HG03064 (cell line): ENCODE data around the gene NFIC.

Experiments used
- ATAC-seq: cut with Tn5 transposase; IDR thresholded peaks from one replicate; pipeline ENCODE4 v1.9.1; 2021; ENCODE audit warnings: low read depth; ENCODE audit not compliant: unreplicated experiment

Gene NFIC

GRCh38 chr19:3481241-3482090, 115.1 kb downstream of the NFIC start:
- ATAC-seq, result no peak

GRCh38 chr19:3482507-3483225, 116.3 kb downstream of the NFIC start:
- ATAC-seq, result no peak

- no peak for ATAC-seq
Observed at GRCh38 chr19:3483226-3483628, 116.8 kb downstream of the NFIC start, which contains the start of gene SMIM44. Gene SMIM44, minus strand, starts transcription at chr19:3483441. Its CDS starts 38 bp downstream, at chr19:3483403.

- ATAC-seq, result no peak
Observed at GRCh38 chr19:3491396-3492119, 125.2 kb downstream of the NFIC start.

GRCh38 chr19:3492131-3492839, 125.9 kb downstream of the NFIC start:
- no peak for ATAC-seq

DNA sequence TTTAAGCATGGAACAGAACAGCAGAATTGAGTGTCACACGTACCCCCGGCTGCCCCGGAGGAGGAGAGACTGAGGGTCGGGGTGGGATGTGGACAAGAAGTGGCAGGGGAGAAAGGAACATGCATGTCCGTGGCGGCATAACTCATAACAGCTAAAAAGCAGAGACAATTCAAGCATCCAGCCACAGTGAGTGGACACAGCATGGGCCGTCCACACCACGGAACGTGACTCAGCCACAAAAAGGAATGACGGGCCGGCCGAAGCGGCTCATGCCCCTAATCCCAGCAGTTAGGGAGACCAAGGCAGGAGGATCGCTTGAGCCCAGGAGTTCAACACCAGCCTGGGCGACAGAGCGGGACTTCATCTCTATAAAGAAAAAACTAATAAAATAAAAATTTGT, 126.5 kb downstream of the NFIC start:
- no peak for ATAC-seq

- no peak for ATAC-seq
Observed at GRCh38 chr19:3493651-3494050, 127.3 kb downstream of the NFIC start.

DNA sequence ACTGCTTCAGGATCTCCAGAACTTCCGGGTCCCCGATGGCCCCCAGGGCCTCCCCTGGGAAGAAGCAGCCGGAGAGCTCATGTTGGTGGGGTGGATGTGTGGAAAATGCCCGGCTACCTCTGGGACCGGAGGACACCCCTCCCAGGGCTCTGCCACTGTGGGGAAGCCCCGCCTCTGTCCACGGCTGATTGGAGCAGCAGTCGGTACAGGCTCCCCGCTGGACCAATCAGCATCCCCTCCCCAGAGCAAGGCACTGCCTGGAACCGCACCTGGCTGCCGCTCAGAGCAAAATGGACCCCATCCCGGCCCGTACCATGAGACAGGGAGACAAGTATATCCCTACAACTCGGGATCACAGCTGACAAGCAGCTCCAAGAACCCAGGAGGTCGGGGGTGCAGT, 127.7 kb downstream of the NFIC start:
- ATAC-seq, result no peak

DNA sequence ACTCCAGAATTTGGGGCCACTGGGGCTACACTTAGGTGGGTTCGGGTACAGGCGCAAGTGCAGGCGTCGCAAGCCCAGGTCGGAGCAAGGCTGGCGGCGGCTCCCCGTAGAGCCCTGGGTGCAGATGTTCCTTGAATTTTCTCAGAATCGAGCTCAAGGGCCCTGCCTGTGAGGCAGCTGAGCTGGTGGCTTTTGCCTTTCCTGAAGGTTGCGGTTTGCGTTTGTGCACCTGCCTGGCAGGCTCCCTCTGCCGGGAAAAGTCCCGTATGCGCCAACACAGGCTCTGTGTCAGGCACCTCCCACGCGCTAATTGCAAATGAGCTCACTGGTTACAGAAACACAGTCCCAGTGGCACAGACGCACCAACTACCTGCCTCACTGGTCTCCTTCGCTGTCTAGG, 128.2 kb downstream of the NFIC start:
- no peak for ATAC-seq

GRCh38 chr19:3496392-3497273, 130.2 kb downstream of the NFIC start:
- no peak for ATAC-seq

GRCh38 chr19:3497757-3498520, 131.6 kb downstream of the NFIC start:
- ATAC-seq, result no peak

- no peak for ATAC-seq
Observed at GRCh38 chr19:3499738-3500428, 133.5 kb downstream of the NFIC start.

- ATAC-seq, result peak; percentile 76
Observed at GRCh38 chr19:3500429-3501101, 134.2 kb downstream of the NFIC start, which contains the start of gene DOHH. Gene DOHH, minus strand, starts transcription at chr19:3500674. Its CDS starts 3,860 bp downstream, at chr19:3496814.

DNA sequence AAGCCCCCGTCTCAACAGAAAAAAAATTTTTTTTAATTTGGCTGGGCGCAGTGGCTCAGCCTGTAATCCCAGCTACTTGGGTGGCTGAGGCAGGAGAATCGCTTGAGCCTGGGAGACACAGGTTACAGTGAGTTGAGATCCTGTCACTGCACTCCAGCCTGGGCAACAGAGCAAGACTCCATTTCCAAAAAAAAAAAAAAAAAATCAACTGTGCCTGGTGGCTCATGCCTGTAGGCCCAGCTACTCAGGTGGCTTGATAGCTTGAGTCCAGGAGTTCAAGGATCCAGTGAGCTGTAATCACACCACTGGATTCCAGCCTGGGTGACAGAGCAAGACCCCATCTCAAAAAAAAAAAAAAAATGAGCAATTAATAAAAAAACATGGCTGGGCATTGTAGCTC, 135.4 kb downstream of the NFIC start:
- ATAC-seq, result no peak

DNA sequence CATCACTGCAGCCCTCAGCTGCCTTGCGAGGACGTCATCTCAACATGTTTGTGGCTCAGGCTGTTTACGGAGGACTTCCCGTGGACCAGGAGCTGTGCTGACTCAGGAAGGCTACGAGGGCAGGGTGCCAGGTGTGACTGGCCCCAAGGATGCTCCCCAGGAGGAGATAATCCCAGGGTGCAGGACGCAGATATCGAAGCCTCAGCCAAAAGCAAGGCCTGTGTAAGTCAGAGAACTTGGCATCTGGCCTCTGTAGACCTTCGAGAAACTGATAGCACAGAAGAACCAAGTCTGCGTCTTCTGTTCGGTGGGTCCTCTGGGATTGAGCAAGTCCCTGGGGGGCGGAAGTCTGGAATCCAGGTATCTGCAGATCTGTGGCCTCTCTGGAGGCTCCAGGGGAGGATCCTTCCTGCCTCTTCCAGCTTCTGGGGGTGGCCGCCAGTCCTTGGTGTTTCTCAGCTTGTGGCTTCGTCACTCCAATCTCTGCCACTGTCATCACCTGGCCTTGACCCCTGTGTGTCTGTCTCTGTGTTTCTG, 136.7 kb downstream of the NFIC start:
- no peak for ATAC-seq

DNA sequence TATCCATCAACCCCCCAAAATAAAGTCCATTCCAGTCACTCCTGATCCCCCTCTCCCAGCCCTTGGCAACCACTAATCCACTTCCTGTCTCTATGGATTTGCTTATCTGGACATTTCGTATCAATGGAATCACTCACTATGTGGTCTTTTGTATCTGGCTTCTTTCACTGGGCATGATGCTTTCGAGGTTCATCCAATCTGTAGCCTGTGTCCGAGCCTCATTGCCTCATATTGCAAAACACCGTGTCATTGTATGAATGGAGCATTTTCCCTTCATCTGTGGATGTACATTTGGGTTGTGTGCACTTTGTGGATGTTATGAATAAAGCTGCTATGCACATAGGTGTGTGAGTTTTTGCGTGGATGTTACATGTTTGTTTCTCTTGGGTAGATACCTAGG, 138.4 kb downstream of the NFIC start:
- no peak for ATAC-seq

GRCh38 chr19:3505598-3506383, 139.4 kb downstream of the NFIC start, which contains the start of gene FZR1:
Gene FZR1, plus strand, starts transcription at chr19:3506311. Its CDS starts 16,679 bp downstream, at chr19:3522990.
- peak; percentile 86 for ATAC-seq
